Esophagus squamous epithelium (tissue), 5 donors: ENCODE measurements around the gene RHBDL3. TPM values are rescaled to one million over a fixed set of nuclear protein-coding genes. Genes with fewer than 3 reads are reported as not detected.

Experiments
- DNase-seq: peaks from one replicate; lab custom pipeline; 2025; lab: John Stamatoyannopoulos, UW
- H3K27ac ChIP-seq, 4 donors: fragments of 200-600 bp; sonication (generic); one replicate each; pipeline ENCODE4 v1.5.1; 2016 to 2019; ENCODE audit warnings: mild to moderate bottlenecking in 1 of 4
- H3K27me3 ChIP-seq, 4 donors: fragments of 200-600 bp; sonication (generic); 1 replicate in 3 of 4; 2 replicates in 1 of 4; pipeline versions ENCODE4 v1.5.1 to v1.6.0; 2017 to 2021; ENCODE audit warnings: antibody characterized with exemption in 1 of 4
- H3K36me3 ChIP-seq, 3 donors: fragments of 200-600 bp; sonication (generic); one replicate each; pipeline ENCODE4 v1.5.1; 2016 to 2019
- H3K4me1 ChIP-seq, 3 donors: fragments of 200-600 bp; sonication (generic); one replicate each; pipeline ENCODE4 v1.5.1; 2017 to 2019
- H3K4me3 ChIP-seq, 4 donors: fragments of 200-600 bp; sonication (generic); 1 replicate in 3 of 4; 2 replicates in 1 of 4; pipeline ENCODE4 v1.5.1; 2016 to 2019; ENCODE audit warnings: mild to moderate bottlenecking in 2 of 4, moderate library complexity in 1 of 4
- H3K9me3 ChIP-seq, 3 donors: fragments of 200-600 bp; sonication (generic); one replicate each; pipeline ENCODE4 v1.5.1; 2016 to 2019
- CTCF ChIP-seq, 6 experiments: fragments of 450-650 bp in 4 of 6; fragments of 200-600 bp in 2 of 6; sonication (generic) in 2 of 6; IDR thresholded peaks; one replicate each; pipeline ENCODE4 v1.5.1; 2016 to 2019; ENCODE audit warnings: antibody characterized with exemption in 6 of 6, mild to moderate bottlenecking in 4 of 6, moderate library complexity in 4 of 6
- POLR2A ChIP-seq, 4 donors: fragments of 450-650 bp; IDR thresholded peaks; one replicate each; pipeline ENCODE4 v1.6.1; 2017; ENCODE audit warnings: antibody characterized with exemption in 4 of 4, mild to moderate bottlenecking in 4 of 4, moderate library complexity in 3 of 4
- WGBS, 2 donors: methylation state at CpG; one replicate each; pipeline ENCODE4 v1.1.5; 2018; 5-methylcytosine and 5-hydroxymethylcytosine counted together
- intact Hi-C: fragments of 100-400 bp; cut with DNase I; formaldehyde crosslinking; loops from one replicate; pipeline ENCODE4 v1.15.0; 2022
- total RNA-seq, 4 donors: library from RNA; depleted of rRNA; stranded (reverse); fragments of >200 nt; gene quantifications; one replicate each; pipeline ENCODE4 v1.1.0, GENCODE V29; 2016
- donor health status: DM: yes; HTN: yes; CAD: no.

RHBDL3 gene
- total RNA-seq, 4 donors from 2014 or later: 0.09 to 1.1 (median 0.76) TPM; not detected in 1

GRCh38 chr17:32276171-32276601, 10.6 kb downstream of the RHBDL3 start:
- Histone ChIP-seq H3K4me1 (peaks cover 0 to 16% (median 0%) of the 10 kb centered on the region in 3 donors), H3K9me3 (no peaks in the 10 kb centered on the region), H3K27ac (no peak overlapping the region), H3K4me3 (no peak overlapping the region), H3K27me3 (peaks cover 0 to 29% (median 0%) of the 10 kb centered on the region in 4 donors), H3K36me3 (no peaks in the 10 kb centered on the region)
- TF ChIP-seq CTCF (IDR thresholded peaks at IDR 0.05) (no peak), POLR2A (IDR thresholded peaks at IDR 0.05) (no peak)
- intact Hi-C loops: no loop called here
- 56 to 65% methylated on average over 4 of the region's 4 CpGs for WGBS, 2 donors
- DNase-seq: no peak

GRCh38 chr17:32277284-32277683, 11.7 kb downstream of the RHBDL3 start:
- Histone ChIP-seq H3K27ac (no peak overlapping the region), H3K4me3 (no peak overlapping the region), H3K9me3 (no peaks in the 10 kb centered on the region), H3K4me1 (peaks cover 0 to 19% (median 0%) of the 10 kb centered on the region in 3 donors), H3K27me3 (peaks cover 0 to 20% (median 0%) of the 10 kb centered on the region in 4 donors), H3K36me3 (no peaks in the 10 kb centered on the region)
- TF ChIP-seq CTCF (IDR thresholded peaks at IDR 0.05) (no peak), POLR2A (IDR thresholded peaks at IDR 0.05) (no peak)
- DNase-seq: no peak
- 76 to 94% methylated on average over 2 of the region's 6 CpGs for WGBS, 2 donors
- intact Hi-C loops: no loop called here

- peaks cover 0 to 16% (median 0%) of the 10 kb centered on the region in 4 donors for H3K27me3 ChIP-seq
- H3K4me1 ChIP-seq: peaks cover 0 to 19% (median 0%) of the 10 kb centered on the region in 3 donors
- 100% methylated on average over 2 of the region's 2 CpGs; no CpG with 5 or more reads in 1 of the 2 donors for WGBS, 2 donors
- no peaks in the 10 kb centered on the region for H3K9me3 ChIP-seq
- no peaks in the 10 kb centered on the region for H3K36me3 ChIP-seq
- no peak for TF ChIP-seq CTCF (IDR thresholded peaks at IDR 0.05)
- no peak for TF ChIP-seq POLR2A (IDR thresholded peaks at IDR 0.05)
- no peak overlapping the region for H3K4me3 ChIP-seq
- intact Hi-C loops: no loop called here
- no peak for DNase-seq
- no peak overlapping the region for H3K27ac ChIP-seq
Measured at GRCh38 chr17:32278815-32279214, 13.2 kb downstream of the RHBDL3 start.

- Histone ChIP-seq H3K4me1 (peaks cover 0 to 15% (median 0%) of the 10 kb centered on the region in 3 donors), H3K4me3 (no peak overlapping the region), H3K36me3 (no peaks in the 10 kb centered on the region), H3K27ac (no peak overlapping the region), H3K27me3 (peaks cover 0 to 15% (median 0%) of the 10 kb centered on the region in 4 donors), H3K9me3 (no peaks in the 10 kb centered on the region)
- WGBS, 2 donors: 62 to 74% methylated on average over 4 to 7 of the region's 21 CpGs
- DNase-seq: no peak
- TF ChIP-seq CTCF (IDR thresholded peaks at IDR 0.05) (no peak), POLR2A (IDR thresholded peaks at IDR 0.05) (no peak)
- intact Hi-C loops: no loop called here
Measured at GRCh38 chr17:32279891-32280716, 14.5 kb downstream of the RHBDL3 start.

GRCh38 chr17:32281011-32281451, 15.4 kb downstream of the RHBDL3 start:
- no peak for TF ChIP-seq POLR2A (IDR thresholded peaks at IDR 0.05)
- no peak for TF ChIP-seq CTCF (IDR thresholded peaks at IDR 0.05)
- H3K27me3 ChIP-seq: peaks cover 0 to 13% (median 0%) of the 10 kb centered on the region in 4 donors
- WGBS, 2 donors: 28% methylated on average over 2 of the region's 9 CpGs; no CpG with 5 or more reads in 1 of the 2 donors
- H3K4me3 ChIP-seq: no peak overlapping the region
- intact Hi-C loops: no loop called here
- no peak overlapping the region for H3K27ac ChIP-seq
- H3K36me3 ChIP-seq: no peaks in the 10 kb centered on the region
- no peaks in the 10 kb centered on the region for H3K9me3 ChIP-seq
- no peak for DNase-seq
- peaks cover 0 to 12% (median 0%) of the 10 kb centered on the region in 3 donors for H3K4me1 ChIP-seq
